HepG2 (cell line): ENCODE data around the gene SPOCD1. TPM values are rescaled to one million over a fixed set of nuclear protein-coding genes. Genes with fewer than 3 reads are reported as not detected.

Source experiments
- ARNT2 ChIP-seq: sonication (generic); formaldehyde crosslinking; IDR thresholded peaks from 2 replicates; pipeline ENCODE4 v1.8.0; 2022; ENCODE audit warnings: mild to moderate bottlenecking, low read depth, missing genetic modification reagents, moderate library complexity
- ATF1 ChIP-seq: IDR thresholded peaks from 2 replicates; pipeline ENCODE4 v1.6.1; 2016; ENCODE audit warnings: mild to moderate bottlenecking, control low read depth
- CBX5 ChIP-seq: sonication (generic); formaldehyde crosslinking; IDR thresholded peaks from 2 replicates; pipeline ENCODE4 v1.4.0; 2020; ENCODE audit warnings: missing genetic modification reagents, borderline replicate concordance
- GLI4 ChIP-seq: sonication (generic); formaldehyde crosslinking; IDR thresholded peaks from 2 replicates; pipeline ENCODE4 v1.5.1; 2020; ENCODE audit warnings: missing genetic modification reagents, mild to moderate bottlenecking, moderate library complexity, borderline replicate concordance
- HMG20B ChIP-seq: conservative IDR thresholded peaks from 2 replicates; pipeline ENCODE4 v1.6.1; 2016; ENCODE audit warnings: missing genetic modification reagents, missing compliant biosample characterization
- MED8 ChIP-seq: sonication (generic); formaldehyde crosslinking; IDR thresholded peaks from 2 replicates; pipeline ENCODE4 v1.8.1; 2023; ENCODE audit warnings: mild to moderate bottlenecking, missing genetic modification reagents; ENCODE audit not compliant: insufficient replicate concordance
- NAIF1 ChIP-seq: sonication (generic); formaldehyde crosslinking; IDR thresholded peaks from 2 replicates; pipeline ENCODE4 v1.5.0; 2020; ENCODE audit warnings: mild to moderate bottlenecking, missing genetic modification reagents, borderline replicate concordance
- NR2F6 ChIP-seq, 2 experiments: IDR thresholded peaks; 2 replicates each; pipeline ENCODE4 v1.6.1; 2016; ENCODE audit warnings: antibody characterized with exemption in 1 of 2, mild to moderate bottlenecking in 1 of 2
- SNAPC2 ChIP-seq: sonication (generic); formaldehyde crosslinking; IDR thresholded peaks from 2 replicates; pipeline ENCODE4 v1.8.1; 2022; ENCODE audit warnings: mild to moderate bottlenecking, missing genetic modification reagents
- TAF1 ChIP-seq: sonication (generic); formaldehyde crosslinking; IDR thresholded peaks from 2 replicates; pipeline ENCODE4 v1.4.0; 2020; ENCODE audit warnings: missing genetic modification reagents
- ZNF326 ChIP-seq: sonication (generic); formaldehyde crosslinking; IDR thresholded peaks from 2 replicates; pipeline ENCODE4 v1.4.0; 2020; ENCODE audit warnings: missing genetic modification reagents, borderline replicate concordance
- ZNF501 ChIP-seq: sonication (generic); formaldehyde crosslinking; IDR thresholded peaks from 2 replicates; pipeline ENCODE4 v1.5.1; 2020; ENCODE audit warnings: mild to moderate bottlenecking, moderate library complexity, missing genetic modification reagents
- polyA plus RNA-seq, 8 experiments: library from polyadenylated mRNA; depleted of rRNA in 3 of 8; stranded (reverse) in 7 of 8; unstranded in 1 of 8; fragments of >200 nt; fragmentation: Illumina TruSeq in 4 of 8; extraction: Trizol in 4 of 8; gene quantifications; 2 replicates each; pipeline versions ENCODE4 v1.2.1 to v1.2.3, GENCODE V29; 2011 to 2016; ENCODE audit warnings: low read depth in 4 of 8, missing spikeins in 1 of 8, mixed read lengths in 1 of 8; ENCODE audit not compliant: insufficient read depth in 1 of 8
- total RNA-seq, 5 experiments: library from RNA; depleted of rRNA; stranded (reverse); fragments of >200 nt; fragmentation: Illumina TruSeq; extraction: Trizol; gene quantifications; 2 replicates each; pipeline ENCODE4 v1.2.3, GENCODE V29; 2016; ENCODE audit warnings: low read depth in 1 of 5
- TF ChIP-seq, protein P1 (sequence below): sonication (generic); formaldehyde crosslinking; IDR thresholded peaks from 2 replicates; pipeline ENCODE4 v1.5.0; 2020; ENCODE audit warnings: missing genetic modification reagents, mild to moderate bottlenecking, borderline replicate concordance
- TF ChIP-seq, protein P2 (sequence below): IDR thresholded peaks from 2 replicates; pipeline ENCODE4 v1.6.1; 2016; ENCODE audit warnings: control low read depth

SPOCD1 gene
- total and polyA plus RNA-seq, 2 of the 13 experiments (the other 11 are each of a cell fraction or from before 2014, with no cell fraction given) = 0.24 to 0.29 TPM

DNA sequence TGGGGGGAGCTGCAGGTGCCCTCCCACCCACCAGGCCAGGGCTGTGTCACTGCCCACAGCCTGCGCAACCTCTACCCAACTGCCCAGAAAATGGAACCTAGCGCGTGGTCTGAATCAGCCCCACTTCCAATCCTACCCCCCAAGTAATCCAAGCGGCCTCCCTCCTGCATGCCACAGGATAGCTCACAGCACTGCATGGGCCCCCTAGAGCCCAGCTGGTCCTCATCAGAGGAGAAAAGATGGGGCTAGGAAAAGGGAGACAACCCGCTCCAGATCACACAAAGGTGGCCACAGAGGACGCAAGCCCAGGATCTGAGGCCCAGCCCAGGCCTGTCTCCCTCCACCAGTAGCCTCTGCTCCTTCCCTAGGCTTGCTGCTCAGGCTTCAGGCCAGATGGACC lies 57.8 kb downstream of the SPOCD1 start (continued):
- TF ChIP-seq, protein P1, sequence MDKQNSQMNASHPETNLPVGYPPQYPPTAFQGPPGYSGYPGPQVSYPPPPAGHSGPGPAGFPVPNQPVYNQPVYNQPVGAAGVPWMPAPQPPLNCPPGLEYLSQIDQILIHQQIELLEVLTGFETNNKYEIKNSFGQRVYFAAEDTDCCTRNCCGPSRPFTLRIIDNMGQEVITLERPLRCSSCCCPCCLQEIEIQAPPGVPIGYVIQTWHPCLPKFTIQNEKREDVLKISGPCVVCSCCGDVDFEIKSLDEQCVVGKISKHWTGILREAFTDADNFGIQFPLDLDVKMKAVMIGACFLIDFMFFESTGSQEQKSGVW (CRISPR knock-in tag) = no peak
- TF ChIP-seq NAIF1 (CRISPR knock-in tag) = no peak
- TF ChIP-seq TAF1 = no peak
- no peak for TF ChIP-seq GLI4 (CRISPR knock-in tag)
- TF ChIP-seq ATF1 (CRISPR knock-in tag) = no peak
- TF ChIP-seq ZNF326 (CRISPR knock-in tag) = no peak
- TF ChIP-seq HMG20B (CRISPR knock-in tag) = no peak
- TF ChIP-seq NR2F6 (IDR thresholded peaks at IDR 0.05) = no peak
- TF ChIP-seq NR2F6 (CRISPR knock-in tag; IDR thresholded peaks at IDR 0.05) = no peak
- no peak for TF ChIP-seq MED8 (CRISPR knock-in tag)
- no peak for TF ChIP-seq ARNT2 (CRISPR knock-in tag)
- no peak for TF ChIP-seq ZNF501 (CRISPR knock-in tag)
- TF ChIP-seq CBX5 (CRISPR knock-in tag) = no peak
- TF ChIP-seq, protein P2, sequence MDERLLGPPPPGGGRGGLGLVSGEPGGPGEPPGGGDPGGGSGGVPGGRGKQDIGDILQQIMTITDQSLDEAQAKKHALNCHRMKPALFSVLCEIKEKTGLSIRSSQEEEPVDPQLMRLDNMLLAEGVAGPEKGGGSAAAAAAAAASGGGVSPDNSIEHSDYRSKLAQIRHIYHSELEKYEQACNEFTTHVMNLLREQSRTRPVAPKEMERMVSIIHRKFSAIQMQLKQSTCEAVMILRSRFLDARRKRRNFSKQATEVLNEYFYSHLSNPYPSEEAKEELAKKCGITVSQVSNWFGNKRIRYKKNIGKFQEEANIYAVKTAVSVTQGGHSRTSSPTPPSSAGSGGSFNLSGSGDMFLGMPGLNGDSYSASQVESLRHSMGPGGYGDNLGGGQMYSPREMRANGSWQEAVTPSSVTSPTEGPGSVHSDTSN (CRISPR knock-in tag) = no peak
- TF ChIP-seq SNAPC2 (CRISPR knock-in tag) = no peak
